GM19099 (cell line): ENCODE results near the gene DTX1.

Experiments used
- POLR2A ChIP-seq: IDR thresholded peaks from 3 replicates; pipeline ENCODE4 v1.6.1; 2011; ENCODE audit warnings: low read depth; ENCODE audit not compliant: insufficient read length; ENCODE audit errors: extremely low read depth

Gene DTX1

DNA sequence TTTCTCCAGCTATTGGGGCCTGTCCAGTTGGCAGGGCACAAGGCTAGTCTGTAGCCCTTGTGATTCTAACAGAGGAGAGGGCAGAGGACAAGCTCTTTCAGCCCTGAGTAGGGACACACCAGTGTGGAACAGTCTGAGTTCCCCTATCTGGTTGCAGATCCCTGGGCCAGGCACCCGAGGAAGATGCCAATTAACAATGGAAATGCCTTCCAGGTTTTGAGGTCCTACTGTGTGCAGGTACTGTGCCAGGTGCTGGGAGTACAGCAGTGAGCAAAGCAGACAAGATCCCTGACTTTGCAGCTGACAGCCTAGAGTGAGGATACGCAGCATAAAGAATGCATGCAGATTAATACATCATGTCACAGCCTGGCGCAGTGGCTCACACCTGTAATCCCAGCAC, 17.1 kb downstream of the DTX1 start:
- TF ChIP-seq POLR2A: no peak

DNA sequence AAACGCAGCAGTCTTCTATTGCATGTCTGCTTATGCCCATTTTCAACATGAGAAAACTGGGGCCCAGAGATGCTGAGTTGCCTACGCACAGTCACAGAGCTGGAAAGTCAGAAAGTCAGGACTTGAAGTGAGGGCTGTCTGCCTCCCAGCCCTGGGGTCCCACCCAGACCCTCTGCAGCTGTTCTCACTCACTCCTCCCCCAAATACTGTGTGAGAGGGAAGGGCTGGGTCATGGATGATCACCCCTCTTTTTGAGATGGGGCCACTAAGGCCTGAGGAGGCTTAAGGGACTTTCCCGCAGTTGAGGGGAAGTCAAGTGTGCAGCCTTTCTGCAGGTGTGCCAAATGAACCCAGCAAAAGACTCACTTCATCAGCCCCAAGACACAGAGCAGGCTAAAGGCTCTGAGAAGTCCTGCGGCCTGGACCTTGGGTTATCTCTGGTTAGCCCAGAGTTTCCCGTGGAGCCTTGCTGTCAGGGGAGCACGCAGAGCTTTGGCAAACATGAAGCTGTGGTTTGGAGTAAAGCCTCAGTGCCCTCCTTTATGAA, 18.7 kb downstream of the DTX1 start:
- TF ChIP-seq POLR2A: no peak

DNA sequence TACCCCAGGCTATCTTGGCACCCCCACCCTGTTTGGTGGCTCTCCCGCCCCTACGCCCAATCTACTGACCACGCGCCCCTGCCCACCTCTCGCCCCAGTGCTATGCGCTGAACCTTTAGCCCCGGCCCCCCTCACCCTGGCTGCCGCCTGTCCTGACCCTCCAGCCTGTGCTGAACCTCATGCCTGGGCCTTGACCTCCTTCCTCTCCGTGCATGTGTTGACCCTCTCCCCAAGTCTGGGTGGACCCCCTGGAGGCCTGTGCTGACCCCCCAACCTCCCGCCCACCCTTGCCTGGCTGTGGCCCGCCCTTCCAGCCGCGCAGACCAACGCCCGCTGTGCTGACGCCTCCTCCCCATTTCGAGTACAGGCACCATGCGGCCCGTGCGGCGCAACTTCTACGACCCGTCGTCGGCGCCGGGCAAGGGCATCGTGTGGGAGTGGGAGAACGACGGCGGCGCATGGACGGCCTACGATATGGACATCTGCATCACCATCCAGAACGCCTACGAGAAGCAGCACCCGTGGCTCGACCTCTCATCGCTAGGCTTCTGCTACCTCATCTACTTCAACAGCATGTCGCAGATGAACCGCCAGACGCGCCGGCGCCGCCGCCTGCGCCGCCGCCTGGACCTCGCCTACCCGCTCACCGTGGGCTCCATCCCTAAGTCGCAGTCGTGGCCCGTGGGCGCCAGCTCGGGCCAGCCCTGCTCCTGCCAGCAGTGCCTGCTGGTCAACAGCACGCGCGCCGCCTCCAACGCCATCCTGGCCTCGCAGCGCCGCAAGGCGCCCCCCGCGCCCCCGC, 20.7 kb downstream of the DTX1 start:
- TF ChIP-seq POLR2A: no peak

DNA sequence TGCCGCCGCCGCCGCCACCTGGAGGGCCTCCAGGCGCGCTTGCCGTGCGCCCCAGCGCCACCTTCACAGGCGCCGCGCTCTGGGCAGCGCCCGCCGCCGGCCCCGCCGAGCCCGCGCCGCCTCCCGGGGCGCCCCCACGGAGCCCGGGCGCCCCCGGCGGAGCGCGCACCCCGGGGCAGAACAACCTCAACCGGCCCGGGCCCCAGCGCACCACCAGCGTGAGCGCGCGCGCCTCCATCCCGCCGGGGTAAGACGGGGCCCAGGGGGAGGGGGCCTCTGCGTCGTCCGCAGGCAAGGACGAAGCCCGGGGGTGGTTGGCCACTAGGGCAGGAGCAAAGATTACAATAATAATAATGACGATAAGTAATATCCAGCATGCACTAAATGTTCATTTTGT, 21.3 kb downstream of the DTX1 start:
- TF ChIP-seq POLR2A: no peak

DNA sequence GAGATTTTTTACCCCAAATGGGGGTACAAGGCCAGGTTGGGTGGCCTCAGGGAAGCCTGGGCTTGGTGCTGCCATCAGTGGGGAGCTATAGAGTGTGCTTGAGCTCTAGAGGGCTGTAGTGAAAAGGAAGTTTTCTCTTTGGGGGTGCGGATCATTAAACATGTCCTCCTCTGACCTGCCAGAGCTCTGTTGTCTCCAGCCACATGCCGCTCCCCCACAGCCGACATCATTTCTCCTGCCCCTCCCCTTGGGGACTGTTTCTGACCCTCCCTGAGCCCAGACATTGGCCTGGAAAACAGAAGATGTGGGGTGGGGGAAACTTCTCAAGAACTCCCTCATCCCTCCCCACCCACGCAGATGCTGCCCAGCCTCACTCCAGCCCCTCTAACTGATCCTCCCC, 25.3 kb downstream of the DTX1 start:
- TF ChIP-seq POLR2A: no peak

DNA sequence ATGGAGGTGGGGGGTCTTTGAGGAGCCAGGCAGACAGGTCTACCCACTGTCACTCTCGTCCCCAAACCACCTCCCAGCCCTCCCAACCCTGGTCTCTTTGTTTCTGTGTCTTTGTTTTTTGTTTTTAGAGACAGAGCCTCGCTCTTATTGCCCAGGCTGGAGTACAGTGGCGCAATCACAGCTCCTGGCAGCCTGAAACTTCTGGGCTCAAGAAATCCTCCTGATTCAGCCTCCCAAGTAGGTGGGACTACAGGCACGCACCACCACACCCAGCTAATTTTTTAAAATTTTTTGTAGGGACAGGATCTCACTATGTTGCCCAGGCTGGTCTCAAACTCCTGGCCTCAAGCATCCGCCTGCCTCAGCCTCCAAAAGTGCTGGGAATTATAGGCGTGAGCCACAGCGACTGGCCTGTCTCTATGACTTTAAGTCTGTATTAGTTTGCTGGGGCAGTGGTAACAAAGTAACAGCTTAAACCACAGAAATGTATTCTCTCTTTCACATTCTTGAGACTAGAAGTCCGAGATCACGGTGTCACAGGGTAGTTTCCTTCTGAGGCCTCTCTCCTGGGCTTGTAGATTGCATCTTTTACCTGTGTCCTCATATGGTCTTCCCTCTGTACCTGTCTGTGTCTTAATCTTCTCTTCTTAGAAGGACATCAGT, 26.1 kb downstream of the DTX1 start:
- TF ChIP-seq POLR2A: no peak

DNA sequence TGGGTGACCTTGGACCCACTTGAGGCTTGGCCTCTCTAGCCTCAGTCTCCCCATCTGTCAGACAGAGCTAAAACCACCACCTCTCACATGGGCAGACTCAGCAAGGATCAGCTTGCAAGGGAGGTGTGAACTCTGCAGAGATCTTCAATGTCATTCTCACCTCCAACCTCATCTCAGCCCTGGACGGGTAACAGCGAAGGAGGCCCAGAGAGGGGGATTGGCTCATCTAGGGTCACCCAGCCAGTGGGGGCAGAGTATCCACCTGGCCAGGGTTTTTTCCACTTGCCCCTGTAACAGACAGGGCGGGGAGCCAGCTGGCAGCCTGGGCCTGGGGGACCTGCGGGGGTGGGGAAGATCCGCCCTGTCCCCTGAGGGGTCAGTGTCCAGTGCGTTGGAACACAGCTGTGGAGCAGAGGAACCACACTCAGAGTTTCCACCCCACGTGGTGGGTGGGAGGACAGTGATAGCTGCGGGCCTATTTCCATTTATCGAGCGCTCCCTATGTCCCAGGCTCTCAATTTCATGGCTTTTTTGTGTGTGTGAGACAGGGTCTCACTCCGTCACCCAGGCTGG, 27.4 kb downstream of the DTX1 start:
- no peak for TF ChIP-seq POLR2A

DNA sequence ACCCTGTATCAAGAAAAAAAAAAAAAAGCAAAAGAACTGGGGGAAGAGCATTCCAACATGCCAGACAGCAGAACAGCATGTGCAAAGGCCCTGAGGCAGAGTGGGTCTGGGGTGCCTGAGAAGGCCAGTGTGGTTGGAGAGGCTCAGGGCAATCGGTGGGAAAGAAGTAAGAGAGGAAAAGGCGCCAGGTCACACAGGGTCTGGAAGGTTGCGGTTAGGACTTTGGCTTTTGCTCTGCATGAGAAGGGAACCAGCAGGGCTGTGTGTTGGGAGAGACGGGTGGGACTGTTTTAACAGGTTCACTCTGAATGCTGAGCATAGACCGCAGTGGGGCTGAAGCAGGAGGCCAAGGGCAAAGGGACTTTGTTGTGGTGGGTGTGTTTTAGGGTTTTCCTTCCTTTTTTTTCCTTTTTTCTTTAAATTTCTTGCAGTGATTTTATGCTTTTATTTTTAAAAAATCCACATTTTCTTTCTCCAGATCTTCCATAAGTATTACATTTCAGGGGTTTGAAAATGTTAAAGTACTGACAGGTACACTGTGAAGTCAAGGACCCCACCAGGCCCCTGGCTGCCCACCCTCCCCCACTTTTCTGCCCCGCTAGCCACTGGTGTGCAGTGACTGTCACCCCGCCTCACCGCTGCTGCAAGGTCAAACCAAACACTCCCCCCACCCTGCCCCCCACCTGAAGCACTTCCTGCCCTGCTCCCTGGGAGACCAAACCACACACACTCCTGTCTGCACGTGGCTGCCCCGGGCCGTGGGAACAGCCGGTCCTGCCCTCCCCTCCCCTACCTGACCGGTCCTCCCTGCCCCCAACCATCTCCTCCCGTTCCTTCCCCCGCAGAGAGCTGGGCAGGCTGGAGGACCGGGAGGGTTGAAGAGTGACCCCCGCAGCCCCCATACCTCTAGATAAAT, 30.0 kb downstream of the DTX1 start:
- TF ChIP-seq POLR2A: no peak

DNA sequence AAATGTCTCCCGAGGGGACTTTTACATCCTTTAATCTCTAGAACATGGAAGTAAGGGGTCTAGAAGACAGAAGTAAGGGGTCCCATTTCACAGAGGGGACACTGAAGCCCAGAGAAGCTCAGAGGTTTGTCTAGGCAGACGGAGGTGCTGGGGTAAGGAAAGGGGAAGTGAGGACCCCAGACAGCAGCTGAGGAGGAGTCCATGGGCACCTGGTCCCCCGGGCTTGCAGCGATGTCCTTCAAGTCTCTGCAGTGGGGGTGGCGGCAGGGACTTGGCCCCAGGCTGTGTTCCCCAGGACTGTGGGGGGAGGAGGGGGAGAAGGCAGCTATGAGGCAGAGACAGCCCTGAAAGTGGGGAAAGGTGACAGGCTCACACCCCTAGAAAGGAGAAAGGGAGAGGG, 30.7 kb downstream of the DTX1 start:
- no peak for TF ChIP-seq POLR2A

DNA sequence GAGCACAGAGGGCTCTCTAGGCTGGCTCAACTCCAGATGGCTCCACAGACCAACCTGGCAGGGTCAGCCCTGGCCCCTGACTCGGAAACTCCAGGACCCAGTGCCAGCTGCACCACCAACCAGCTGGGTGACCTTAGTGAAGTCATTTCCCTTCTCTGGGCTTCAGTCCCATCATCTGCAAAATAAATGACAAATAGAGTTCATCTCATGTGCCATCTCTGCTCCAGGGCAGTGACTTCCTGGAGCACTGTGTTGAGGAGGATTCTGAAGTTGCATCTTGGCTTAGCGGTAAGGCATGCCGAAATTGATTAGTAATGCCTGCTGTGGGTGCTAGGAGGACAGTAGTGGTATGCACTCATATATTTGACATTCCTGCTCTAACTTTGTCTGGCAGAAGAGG, 31.5 kb downstream of the DTX1 start:
- no peak for TF ChIP-seq POLR2A

DNA sequence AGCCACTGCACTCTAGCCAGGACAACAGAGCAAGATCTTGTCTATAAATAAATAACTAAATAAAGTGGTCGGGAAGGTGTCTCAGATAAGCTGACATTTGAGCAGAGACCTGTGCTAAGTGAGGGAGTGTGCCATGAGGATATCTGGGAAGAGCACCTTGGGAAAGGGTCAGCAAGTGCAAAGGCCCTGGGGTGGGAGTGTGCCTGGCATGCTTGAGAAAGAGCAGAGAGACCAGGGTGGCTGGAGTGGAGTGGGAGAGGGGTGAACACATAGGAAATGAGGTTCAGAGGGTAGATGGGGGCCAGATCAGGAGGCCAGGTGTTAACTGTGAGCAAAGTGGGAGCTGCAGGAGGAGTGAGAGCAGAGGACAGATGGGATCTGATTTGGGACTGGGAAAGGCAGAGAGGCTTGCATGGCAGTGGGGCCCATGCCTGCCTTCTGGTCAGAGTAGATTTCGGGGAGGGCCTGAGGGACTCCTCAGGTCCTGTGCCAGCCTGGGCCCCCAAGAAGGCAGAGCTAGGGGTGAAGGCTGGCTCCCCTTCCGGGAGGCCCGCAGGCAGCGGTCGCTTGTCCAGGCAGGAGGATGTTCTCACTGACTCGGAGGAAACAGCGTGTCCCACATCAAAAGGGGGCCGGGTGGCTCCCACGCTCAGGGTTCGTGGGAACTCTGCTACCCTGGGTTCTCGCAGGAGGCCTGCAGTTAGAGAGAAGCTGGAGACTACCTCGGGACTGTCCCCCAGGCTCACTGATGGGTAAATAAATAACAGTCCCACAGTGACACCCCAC, 32.6 kb downstream of the DTX1 start:
- no peak for TF ChIP-seq POLR2A

DNA sequence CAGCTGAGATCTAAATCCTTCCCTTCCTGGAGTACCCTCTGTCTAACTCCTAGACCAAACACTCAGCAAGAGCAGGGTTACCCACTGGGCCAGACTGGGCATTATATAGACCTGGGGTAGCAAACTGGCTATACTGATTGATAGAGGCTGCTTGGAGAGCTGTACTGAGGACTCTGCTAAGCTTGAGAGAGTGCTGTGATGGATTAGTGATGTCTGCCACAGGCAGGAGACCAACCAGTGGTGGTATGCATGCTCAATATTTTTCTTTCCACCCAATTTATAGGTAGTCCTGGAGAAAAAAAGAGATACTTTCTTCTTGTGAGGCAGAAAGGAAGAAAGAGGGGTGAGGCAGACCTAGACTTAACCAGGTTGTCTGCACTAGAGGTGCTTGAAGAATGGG, 33.3 kb downstream of the DTX1 start:
- TF ChIP-seq POLR2A: no peak

DNA sequence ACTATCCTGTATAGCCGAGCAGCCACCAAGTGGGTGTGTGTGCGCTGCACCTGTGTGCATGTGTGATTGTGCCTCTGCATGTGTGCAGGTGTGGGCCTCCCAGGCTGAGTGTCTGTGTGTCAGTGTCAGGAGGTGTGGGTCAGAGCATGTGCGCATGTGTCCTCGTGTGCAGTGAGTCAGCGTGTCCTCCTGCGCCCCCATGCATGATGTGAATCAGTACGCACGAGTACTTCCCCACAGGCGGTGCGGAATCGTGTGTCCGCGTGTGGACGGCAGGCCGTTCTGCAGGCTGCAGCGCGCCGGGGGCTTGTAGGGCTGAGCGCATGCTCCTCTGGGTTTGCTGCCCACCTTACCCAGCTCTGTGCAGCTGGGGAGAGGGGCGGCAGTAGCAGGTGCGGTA, 34.2 kb downstream of the DTX1 start:
- no peak for TF ChIP-seq POLR2A

DNA sequence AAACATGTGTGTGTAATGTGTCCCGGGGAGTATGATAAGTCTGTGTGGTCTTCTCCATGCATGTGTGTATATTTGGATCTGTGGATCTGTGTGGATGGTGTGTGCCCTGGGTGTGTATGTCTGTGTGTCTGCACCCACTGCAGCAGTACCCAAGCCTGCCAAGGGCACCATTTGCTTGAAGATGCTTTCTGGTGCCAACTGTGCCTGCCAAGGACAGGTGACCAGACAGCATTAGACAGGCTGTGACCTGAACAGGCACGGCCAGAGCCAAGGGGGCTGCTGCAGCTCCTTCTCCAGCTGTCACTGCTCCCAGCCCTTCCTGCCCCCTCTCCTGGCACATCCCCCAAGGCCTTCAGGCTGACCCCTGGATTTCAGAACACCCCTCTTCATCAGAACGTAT, 35.0 kb downstream of the DTX1 start:
- no peak for TF ChIP-seq POLR2A
